ENCODE measurements around the gene DENND4B.
"Not testable (repeated sequence)": the region's sequence is repeated elsewhere in the genome, so short reads cannot be mapped to it uniquely, and the experiment has no call there.

DENND4B gene

GRCh38 chr1:153946622-153947241, at the start of gene DENND4B:
TSS of gene DENND4B (minus strand) at chr1:153946718. CDS start at chr1:153944374, 2,344 bp downstream.
- H3K36me3 Mint-ChIP-seq (ENCODE audit: low read depth) = peaks cover 90% of the 10 kb centered on the region
- H3K4me1 Mint-ChIP-seq (ENCODE audit: low read depth) = peaks cover 29% of the 10 kb centered on the region

GRCh38 chr1:153995640-153996039, 49.1 kb upstream of the DENND4B start:
- no peak overlapping the region for H3K4me3 Mint-ChIP-seq
- DNase-seq = no peak

More at GRCh38 chr1:153946622-153947241, at the start of gene DENND4B:
- DNase-seq = peak; percentile 83
- H3K27me3 Mint-ChIP-seq = no peaks in the 10 kb centered on the region
- no peaks in the 10 kb centered on the region for H3K9me3 Mint-ChIP-seq
- peak within 1 kb of the TSS; percentile 93 for H3K4me3 Mint-ChIP-seq
- H3K27ac Mint-ChIP-seq = peak within 1 kb of the TSS; percentile 96

GRCh38 chr1:153995202-153995601, 48.7 kb upstream of the DENND4B start:
- no peak for DNase-seq
- Mint-ChIP-seq H3K9me3 (peaks cover 2% of the 10 kb centered on the region), H3K4me1 (ENCODE audit: low read depth) (peaks cover 26% of the 10 kb centered on the region), H3K27me3 (no peaks in the 10 kb centered on the region), H3K27ac (peak overlapping the region; percentile 84), H3K36me3 (ENCODE audit: low read depth) (peaks cover 55% of the 10 kb centered on the region), H3K4me3 (no peak overlapping the region)

More at GRCh38 chr1:153995640-153996039, 49.1 kb upstream of the DENND4B start:
- Mint-ChIP-seq H3K27me3 (no peaks in the 10 kb centered on the region), H3K27ac (peak overlapping the region; percentile 84), H3K9me3 (peaks cover 2% of the 10 kb centered on the region), H3K4me1 (ENCODE audit: low read depth) (peaks cover 22% of the 10 kb centered on the region), H3K36me3 (ENCODE audit: low read depth) (peaks cover 53% of the 10 kb centered on the region)

GRCh38 chr1:153991806-153992205, 45.3 kb upstream of the DENND4B start:
- Mint-ChIP-seq H3K4me3 (peak overlapping the region; percentile 99), H3K27ac (peak overlapping the region; percentile 99), H3K9me3 (peaks cover 2% of the 10 kb centered on the region), H3K4me1 (ENCODE audit: low read depth) (peaks cover 38% of the 10 kb centered on the region), H3K36me3 (ENCODE audit: low read depth) (peaks cover 55% of the 10 kb centered on the region), H3K27me3 (no peaks in the 10 kb centered on the region)
- no peak for DNase-seq

GRCh38 chr1:153991151-153991630, 44.7 kb upstream of the DENND4B start:
- DNase-seq = no peak
- H3K27me3 Mint-ChIP-seq = no peaks in the 10 kb centered on the region
- H3K4me3 Mint-ChIP-seq = peak overlapping the region; percentile 99
- peaks cover 43% of the 10 kb centered on the region for H3K4me1 Mint-ChIP-seq (ENCODE audit: low read depth)
- H3K9me3 Mint-ChIP-seq = peaks cover 2% of the 10 kb centered on the region
- peak overlapping the region; percentile 99 for H3K27ac Mint-ChIP-seq
- peaks cover 55% of the 10 kb centered on the region for H3K36me3 Mint-ChIP-seq (ENCODE audit: low read depth)

- Mint-ChIP-seq H3K36me3 (ENCODE audit: low read depth) (peaks cover 51% of the 10 kb centered on the region), H3K27me3 (no peaks in the 10 kb centered on the region), H3K27ac (peak within 1 kb of the TSS; percentile 99), H3K4me1 (ENCODE audit: low read depth) (peaks cover 46% of the 10 kb centered on the region), H3K4me3 (peak within 1 kb of the TSS; percentile 99), H3K9me3 (peaks cover 2% of the 10 kb centered on the region)
- DNase-seq = peak; percentile 89
Measured at GRCh38 chr1:153990468-153991150, 44.1 kb upstream of the DENND4B start, which contains the start of gene RPS27. TSS of gene RPS27 (plus strand) at chr1:153990762. CDS start at chr1:153990797, 35 bp downstream.

- H3K9me3 Mint-ChIP-seq = peaks cover under 1% of the 10 kb centered on the region
- H3K27me3 Mint-ChIP-seq = no peaks in the 10 kb centered on the region
- peaks cover 49% of the 10 kb centered on the region for H3K4me1 Mint-ChIP-seq (ENCODE audit: low read depth)
- no peak overlapping the region for H3K4me3 Mint-ChIP-seq
- peaks cover 21% of the 10 kb centered on the region for H3K36me3 Mint-ChIP-seq (ENCODE audit: low read depth)
- no peak for DNase-seq
- peak overlapping the region; percentile 93 for H3K27ac Mint-ChIP-seq
Measured at GRCh38 chr1:153987621-153988020, 41.1 kb upstream of the DENND4B start.

- Mint-ChIP-seq H3K4me3 (peak within 1 kb of the TSS; percentile 81), H3K27me3 (no peaks in the 10 kb centered on the region), H3K4me1 (ENCODE audit: low read depth) (peaks cover 39% of the 10 kb centered on the region), H3K36me3 (ENCODE audit: low read depth) (peaks cover 7% of the 10 kb centered on the region), H3K9me3 (no peaks in the 10 kb centered on the region), H3K27ac (peak within 1 kb of the TSS; percentile 93)
- DNase-seq = no peak
Measured at GRCh38 chr1:153985941-153986761, 39.6 kb upstream of the DENND4B start, which contains the start of gene RAB13. TSS of gene RAB13 (minus strand) at chr1:153986339. CDS start at chr1:153986236, 103 bp downstream.

- Mint-ChIP-seq H3K9me3 (no peaks in the 10 kb centered on the region), H3K4me3 (peak overlapping the region; percentile 81), H3K36me3 (ENCODE audit: low read depth) (no peaks in the 10 kb centered on the region), H3K4me1 (ENCODE audit: low read depth) (peaks cover 37% of the 10 kb centered on the region), H3K27me3 (no peaks in the 10 kb centered on the region), H3K27ac (peak overlapping the region; percentile 93)
- peak; percentile 68 for DNase-seq
Measured at GRCh38 chr1:153985341-153985912, 38.9 kb upstream of the DENND4B start.

- Mint-ChIP-seq H3K4me3 (no peak overlapping the region), H3K36me3 (ENCODE audit: low read depth) (no peaks in the 10 kb centered on the region), H3K27me3 (no peaks in the 10 kb centered on the region), H3K9me3 (no peaks in the 10 kb centered on the region), H3K27ac (peak overlapping the region; percentile 30), H3K4me1 (ENCODE audit: low read depth) (peaks cover 31% of the 10 kb centered on the region)
- no peak for DNase-seq
Measured at GRCh38 chr1:153984123-153984894, 37.8 kb upstream of the DENND4B start.

GRCh38 chr1:153981735-153982134, 35.2 kb upstream of the DENND4B start:
- H3K27ac Mint-ChIP-seq, H3K9me3 Mint-ChIP-seq, H3K27me3 Mint-ChIP-seq, H3K4me3 Mint-ChIP-seq, DNase-seq: not testable (repeated sequence)
- Mint-ChIP-seq H3K36me3 (ENCODE audit: low read depth) (peaks cover 19% of the 10 kb centered on the region), H3K4me1 (ENCODE audit: low read depth) (peaks cover 36% of the 10 kb centered on the region)

GRCh38 chr1:153979091-153979490, 32.6 kb upstream of the DENND4B start:
- H3K27me3 Mint-ChIP-seq, DNase-seq, H3K9me3 Mint-ChIP-seq: not testable (repeated sequence)
- peak overlapping the region; percentile 97 for H3K27ac Mint-ChIP-seq
- H3K4me3 Mint-ChIP-seq = peak overlapping the region; percentile 99
- peaks cover 32% of the 10 kb centered on the region for H3K4me1 Mint-ChIP-seq (ENCODE audit: low read depth)
- peaks cover 46% of the 10 kb centered on the region for H3K36me3 Mint-ChIP-seq (ENCODE audit: low read depth)

GRCh38 chr1:153978274-153978909, 31.9 kb upstream of the DENND4B start:
- Mint-ChIP-seq H3K27me3 (no peaks in the 10 kb centered on the region), H3K4me1 (ENCODE audit: low read depth) (peaks cover 34% of the 10 kb centered on the region), H3K9me3 (no peaks in the 10 kb centered on the region), H3K36me3 (ENCODE audit: low read depth) (peaks cover 53% of the 10 kb centered on the region), H3K27ac (peak overlapping the region; percentile 97), H3K4me3 (peak overlapping the region; percentile 99)
- DNase-seq = no peak
